Activated T-cell treated with anti-CD3 and anti-CD28 coated beads, Interleukin-2, amount 50 U/mL, for 48 hours (primary cell): Measurements from ENCODE around the gene COL4A4.
"Not testable (repeated sequence)": the region's sequence is repeated elsewhere in the genome, so short reads cannot be mapped to it uniquely, and the experiment has no call there.

Source experiments
- DNase-seq, 2 experiments: peaks; one replicate each; pipeline ENCODE4 v3.0.0-alpha.2; 2020

The COL4A4 gene

DNA sequence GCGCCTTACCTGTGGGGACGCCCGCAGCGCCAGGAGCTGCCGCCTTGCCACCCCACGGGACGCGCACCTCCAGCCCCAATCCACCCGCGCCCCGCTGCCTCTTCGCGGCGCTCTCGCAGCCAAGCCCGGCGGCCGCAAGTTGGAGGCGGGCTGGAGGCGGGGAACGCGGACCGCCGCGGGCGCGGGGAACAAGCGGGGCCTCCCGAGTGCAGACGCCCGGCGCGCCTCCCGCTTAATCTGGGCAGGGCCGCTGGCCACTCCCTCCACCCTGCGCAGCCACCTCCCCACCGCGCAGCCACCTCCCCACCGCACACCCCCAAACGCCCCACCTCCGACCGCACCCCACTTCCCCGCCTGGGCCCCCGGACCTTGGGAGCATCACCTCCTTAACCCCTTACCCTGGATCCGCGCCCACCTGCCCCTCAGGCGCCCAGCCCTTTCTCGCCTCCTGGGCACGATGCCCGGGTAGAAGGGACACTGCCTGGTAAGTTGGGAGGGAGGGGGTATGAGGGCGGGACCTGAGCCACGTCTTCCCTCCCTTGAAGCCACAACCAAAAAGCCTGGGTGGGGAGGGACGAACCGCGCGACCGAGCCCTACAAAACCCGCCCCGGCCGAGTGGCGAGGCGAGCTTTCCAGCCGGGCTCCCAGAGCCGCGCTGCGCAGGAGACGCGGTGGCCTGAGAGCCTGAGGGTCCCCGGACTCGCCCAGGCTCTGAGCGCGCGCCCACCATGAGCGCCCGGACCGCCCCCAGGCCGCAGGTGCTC, at the start of gene COL4A4, which contains the start of gene COL4A3:
TSS of gene COL4A4 (minus strand) at position 208 of the 765 bp plus-strand sequence. CDS start 16,722 bp downstream, outside the sequence.
TSS of gene COL4A3 (plus strand) at position 627 of the 765 bp plus-strand sequence. CDS start at position 730, 103 bp downstream.
- peak; percentile 19 to 34 for DNase-seq

DNA sequence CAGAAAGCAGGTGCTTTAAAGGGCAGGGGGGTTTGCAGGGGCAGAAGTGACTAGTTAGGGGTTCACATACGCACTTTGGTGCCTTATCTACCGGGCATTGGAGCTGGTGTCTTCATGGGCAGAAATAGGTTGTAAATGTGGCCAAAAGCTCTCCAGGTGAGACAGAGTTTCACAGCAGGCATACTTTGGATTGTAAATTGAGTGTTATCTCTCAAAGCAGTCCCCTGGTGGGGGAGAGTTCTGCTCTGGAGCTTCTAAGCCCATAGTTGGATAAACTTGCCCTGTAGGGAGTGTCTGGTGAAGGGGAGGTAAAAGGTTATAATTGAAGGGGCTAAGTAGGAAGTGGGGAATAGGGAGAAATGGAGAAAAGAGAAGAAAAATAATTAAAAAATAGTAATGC, 43.6 kb upstream of the COL4A4 start:
- DNase-seq, result no peak

DNA sequence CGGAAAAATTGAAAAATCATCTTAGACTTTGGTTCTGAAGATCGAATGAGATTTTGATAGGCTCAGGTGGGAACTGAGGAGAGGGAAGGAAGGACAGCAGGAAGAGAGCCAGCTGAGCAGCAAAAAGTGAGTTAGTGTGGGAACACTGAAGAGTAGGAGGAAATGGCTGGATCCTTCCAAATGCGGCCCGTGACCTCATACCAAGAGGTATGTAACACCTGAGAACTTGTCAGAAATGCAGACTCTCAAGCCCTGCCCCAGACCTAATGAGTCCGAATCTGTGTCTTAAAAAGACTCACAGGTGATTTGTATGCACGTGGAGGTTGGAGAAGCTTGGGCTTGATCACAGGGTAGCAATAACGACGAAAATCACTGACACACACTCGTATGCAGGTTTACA, 42.4 kb upstream of the COL4A4 start:
- no peak for DNase-seq

DNA sequence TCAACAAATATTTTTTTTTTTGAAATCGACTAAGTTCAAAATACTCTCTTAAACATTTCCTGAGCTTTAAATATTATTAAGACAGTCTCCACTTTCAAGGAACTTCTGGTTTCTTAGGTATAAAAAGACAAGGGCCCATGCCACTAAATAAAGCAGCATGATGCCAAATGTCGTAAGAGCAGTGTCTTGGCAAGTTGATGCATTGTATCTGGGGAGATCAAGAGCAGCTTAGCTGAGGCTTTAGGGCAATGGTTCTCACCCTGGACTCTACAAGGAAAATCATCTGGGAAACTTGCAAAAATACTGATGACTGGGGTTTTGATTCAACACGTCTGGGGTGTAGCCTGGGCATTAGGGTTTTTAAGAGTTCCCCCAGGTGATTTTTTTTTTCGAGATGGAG, 41.7 kb upstream of the COL4A4 start:
- no peak for DNase-seq

DNA sequence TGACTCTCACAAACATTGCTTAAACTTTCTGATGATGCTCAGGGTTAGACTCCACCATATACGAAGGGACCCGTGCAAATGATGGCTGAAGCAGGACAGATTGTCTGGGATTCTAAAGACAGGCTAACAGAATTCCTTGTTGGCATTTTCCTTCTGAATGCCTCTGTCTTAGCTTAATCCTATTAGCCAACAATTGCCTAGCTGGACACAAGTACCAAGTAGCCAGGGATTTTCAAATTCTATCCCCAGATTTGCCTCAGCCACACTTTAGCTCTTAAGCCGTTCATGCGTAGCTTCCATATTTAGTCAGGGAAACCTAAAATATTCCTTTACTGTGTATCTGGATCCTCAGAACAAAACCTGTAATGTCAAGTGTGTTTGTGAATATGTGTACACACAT, 40.4 kb upstream of the COL4A4 start:
- DNase-seq, result no peak

DNA sequence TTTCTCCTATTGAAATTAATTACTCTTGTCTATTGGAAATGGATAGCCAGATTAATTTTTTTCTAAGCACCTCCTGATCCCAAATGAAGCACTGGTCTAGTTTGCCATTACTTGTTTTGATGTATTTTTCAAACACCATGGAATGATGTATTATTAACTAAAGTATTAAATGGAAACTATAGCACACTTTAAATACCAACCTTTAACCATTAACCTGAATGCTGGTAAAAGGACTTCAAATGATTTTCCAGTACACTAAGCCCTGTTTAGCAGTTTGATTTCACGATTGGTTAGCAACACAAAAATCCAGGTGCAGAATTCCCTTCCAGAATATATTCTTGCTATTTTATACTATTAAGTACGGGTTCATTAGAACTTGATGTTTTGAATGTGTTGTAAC, 37.8 kb upstream of the COL4A4 start:
- DNase-seq, result no peak

DNA sequence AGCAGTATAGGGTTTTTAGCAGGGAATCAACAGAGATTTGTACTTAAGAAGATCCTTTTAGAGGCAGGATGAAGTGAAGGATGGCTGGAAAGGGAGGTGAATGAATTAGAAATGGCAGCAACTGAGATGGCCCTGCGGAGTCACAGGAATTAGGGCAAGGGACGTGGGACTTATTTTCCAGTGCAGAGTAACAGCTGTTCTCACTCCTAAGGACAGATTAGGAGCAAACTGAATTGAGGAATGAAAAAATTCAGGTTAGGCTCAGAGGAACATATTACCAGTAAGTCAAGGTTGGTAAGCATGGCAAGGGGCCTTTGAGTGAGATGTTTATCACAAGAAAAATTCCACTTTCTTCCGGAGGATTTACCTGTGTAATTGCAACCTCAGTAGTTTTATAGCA, 34.9 kb upstream of the COL4A4 start:
- DNase-seq, result no peak

DNA sequence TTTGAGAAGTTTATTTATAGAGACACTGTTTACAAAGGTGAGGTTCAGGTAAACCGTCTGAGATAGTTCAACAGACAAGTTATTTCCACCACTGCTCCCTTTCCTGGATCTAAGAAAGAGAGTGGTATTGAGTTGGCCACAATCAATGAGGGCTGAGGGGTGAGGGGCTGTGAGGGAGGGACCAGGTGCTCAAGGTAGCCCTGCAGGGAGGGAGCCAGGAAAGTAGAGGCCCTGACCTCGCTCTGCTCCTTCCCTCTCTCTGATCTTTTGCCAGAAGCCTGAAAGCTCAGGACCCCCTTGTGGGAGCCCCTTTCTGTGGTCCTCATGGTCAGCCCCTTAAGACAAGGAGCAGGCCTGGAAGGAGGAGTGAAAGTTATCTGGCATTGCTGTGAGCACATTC, 30.2 kb upstream of the COL4A4 start:
- DNase-seq, result no peak

DNA sequence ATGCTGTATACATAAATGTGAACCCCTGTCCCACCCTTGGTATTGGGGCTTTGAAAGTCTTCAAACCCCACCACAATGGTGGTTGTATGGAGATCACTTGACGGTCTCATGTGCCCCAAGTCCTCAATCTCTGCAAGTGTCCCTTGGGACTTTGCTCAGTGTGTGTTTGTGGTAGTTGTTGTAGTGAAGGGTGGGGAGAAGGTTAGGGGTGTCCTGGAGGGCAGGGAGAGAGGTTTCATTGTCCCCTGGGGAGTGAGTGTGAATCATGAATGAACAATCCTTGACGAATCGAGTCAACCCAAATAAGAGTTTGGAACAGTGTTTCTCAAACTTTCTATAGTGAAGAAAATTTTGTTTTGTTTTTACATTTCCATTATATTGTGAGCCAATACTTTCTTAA, 28.5 kb upstream of the COL4A4 start:
- no peak for DNase-seq

DNA sequence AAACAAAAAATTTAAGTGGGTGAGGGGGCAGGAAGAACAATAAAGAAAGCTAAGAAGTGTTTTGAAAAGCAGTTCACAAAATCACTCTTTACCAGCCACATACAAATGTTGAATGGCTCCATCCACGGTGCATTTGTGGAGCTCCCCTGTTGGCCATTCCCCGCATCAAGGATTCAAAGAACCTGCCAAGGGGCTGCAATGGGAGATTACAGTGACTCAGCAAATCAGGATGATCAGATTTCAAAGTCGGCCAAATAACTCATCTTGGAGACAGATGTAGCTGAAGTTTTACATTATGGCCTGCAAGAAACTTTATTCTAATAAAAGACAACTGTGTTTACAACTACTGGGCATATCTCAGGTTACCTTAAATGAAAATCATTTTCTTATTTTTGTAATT, 27.4 kb upstream of the COL4A4 start:
- no peak for DNase-seq

DNA sequence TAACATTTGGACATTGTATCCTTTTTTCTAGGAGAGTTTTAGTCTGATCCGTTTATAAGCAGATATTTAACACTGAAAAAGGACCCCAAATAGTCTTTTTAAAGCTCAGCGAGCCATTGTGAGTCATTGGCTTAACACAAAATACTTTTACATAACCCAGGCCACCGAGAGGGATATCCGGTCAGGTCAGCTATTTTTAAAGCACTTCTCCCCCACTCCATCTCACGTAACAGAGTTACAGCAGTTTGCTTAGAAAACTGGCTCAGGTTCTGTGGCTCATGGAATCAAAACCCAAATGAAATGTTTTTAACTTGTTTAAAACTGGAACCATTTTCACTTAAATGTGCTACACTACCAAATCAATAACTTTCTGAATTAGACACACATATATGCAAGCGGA, 24.3 kb upstream of the COL4A4 start:
- no peak for DNase-seq

DNA sequence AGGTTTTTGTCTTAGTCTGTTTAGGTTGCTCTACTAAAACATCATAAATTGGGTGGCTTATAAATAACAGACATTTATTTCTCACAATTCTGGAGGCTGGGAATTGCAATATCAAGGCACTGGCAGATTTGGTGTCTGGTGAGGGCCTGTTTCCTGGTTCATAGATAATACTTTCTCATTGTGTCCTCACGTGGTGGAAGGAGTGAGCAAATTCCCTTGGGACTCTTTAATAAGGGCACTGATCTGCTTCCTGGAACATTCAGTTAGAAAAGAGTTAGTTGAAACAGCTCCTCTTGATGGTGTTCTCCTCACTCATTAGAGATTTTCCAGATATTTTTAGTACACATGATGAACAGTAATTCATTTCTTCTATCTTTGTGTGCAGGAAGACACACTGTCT, 22.7 kb upstream of the COL4A4 start:
- no peak for DNase-seq

DNA sequence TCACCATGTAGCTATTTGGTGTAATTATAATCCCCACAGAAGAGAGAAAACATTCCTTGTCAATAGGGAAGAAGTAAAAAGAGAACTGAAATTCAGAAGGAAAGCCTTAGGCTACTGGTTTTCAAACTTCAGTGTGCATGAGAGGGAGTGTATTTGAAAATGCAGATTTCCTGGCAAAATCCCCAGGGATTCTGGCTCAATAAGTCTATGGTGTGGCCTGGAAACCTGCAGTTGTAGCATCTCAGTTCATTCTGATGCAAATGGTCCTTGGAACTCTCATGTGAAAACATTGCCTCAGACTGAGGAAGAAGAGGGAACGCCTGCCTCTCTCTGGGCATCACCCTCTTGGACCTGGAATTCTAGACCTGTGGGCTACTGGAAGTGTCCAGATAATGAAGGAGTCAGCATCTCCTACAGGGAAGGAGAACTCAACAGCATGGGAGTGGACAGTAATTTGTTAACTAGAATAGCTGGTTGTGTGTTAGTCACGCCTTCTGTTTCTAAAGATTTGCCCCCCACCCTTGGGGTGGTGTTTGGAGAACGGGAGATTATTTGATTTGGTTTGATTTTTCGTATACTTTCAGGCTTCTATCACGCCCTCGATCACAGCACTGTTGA, 21.7 kb upstream of the COL4A4 start:
- no peak for DNase-seq

DNA sequence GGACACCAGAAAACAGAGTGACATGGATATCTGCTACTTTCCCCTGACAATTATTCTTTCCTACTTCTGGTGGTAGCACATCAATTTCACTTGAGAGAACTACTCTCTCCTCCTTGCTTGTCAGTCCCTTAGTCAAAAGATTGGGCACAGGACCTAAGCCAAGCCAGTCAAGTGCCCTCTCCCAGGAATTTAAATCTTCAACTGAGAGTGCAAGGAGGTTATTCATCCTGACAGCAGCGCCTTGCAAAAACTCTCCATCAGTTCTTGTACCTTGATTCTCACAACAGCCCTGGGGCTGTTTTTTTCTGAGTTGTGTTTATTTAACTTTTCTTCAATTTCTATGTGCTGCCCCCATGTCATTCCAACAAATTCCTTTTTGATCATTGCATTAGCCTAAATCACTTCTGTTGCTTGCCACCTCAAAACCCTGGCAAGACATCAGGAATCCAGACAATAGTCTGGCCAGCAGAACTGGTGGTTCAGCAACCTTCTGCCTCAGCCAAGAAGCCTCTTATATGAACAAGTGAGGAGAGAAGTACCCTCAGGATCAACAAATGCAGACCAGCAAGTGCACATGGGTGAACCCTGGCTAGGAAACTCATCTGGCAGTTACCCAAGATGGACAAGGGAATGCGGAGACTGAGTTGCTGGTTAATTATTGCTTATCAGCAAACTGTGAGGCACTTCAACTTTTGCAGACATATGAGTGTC, 19.8 kb upstream of the COL4A4 start:
- DNase-seq, result no peak

DNA sequence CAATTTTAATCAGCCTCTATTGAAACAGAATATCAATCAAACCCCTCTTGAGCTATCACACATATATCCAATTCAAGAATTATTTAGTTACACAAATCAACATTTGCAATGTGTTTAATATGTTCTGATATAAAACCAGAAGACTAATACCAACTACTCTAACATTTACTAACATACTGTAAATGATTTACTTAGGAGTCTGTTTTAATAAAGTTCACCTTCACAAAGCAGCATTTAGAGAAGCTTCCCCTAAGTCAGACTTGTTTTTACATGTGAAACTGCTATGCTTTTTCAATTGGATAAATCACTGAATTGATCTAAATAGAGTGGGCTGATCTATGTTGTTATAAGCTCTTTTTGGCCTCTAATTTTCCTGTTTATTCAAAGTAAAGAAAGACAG, 18.8 kb upstream of the COL4A4 start:
- no peak for DNase-seq

DNA sequence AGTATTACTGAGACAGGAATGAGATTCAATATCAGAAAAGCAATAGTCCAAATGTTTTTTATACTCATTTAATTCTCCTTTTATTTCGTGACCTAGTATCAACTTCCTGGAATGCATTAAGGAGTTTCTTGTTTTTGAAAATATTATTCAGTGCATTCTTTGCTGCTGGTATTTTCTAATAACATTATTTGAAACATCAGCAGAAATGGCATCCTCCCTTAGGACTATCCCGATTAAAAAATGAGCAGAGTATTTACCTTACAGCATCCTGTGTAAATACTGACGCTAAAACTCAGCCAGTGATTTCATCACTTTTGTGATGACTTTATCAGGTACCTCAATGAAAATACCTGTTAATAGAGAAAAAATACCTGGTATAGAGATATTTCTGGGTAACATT, 16.8 kb upstream of the COL4A4 start:
- no peak for DNase-seq

DNA sequence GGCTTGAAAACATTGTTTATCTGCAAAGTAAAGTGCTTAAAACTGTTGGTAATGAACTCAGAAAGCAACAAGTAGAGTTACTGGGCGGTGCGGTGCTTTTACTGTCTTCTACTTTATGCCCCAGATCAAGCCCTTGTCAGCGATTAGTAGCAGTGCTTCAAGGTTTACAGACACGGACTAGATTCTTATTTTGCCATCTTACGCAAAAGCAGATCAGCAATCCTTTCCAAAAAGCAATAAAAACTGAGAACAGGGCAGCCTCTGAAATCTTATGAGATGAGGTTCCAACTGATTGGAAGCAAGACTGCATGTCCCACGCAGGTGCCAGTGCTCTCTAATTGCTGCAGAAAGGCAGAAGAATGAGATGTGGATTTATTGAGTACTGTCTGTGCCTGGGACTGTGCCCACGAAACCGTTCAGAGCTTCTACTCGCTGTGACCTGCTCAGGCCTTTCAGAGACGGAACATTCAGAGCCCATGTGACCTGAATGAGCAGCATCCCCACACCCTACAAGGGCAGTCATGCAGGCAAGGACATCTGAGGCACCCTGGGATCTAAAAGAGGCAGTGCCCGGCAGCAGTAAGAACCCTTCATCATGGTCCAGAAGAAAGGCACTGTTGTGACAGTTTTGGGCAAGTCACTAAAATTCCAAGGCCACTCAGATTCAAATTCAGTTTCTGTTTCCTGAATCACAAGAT, 16.1 kb upstream of the COL4A4 start:
- no peak for DNase-seq

DNA sequence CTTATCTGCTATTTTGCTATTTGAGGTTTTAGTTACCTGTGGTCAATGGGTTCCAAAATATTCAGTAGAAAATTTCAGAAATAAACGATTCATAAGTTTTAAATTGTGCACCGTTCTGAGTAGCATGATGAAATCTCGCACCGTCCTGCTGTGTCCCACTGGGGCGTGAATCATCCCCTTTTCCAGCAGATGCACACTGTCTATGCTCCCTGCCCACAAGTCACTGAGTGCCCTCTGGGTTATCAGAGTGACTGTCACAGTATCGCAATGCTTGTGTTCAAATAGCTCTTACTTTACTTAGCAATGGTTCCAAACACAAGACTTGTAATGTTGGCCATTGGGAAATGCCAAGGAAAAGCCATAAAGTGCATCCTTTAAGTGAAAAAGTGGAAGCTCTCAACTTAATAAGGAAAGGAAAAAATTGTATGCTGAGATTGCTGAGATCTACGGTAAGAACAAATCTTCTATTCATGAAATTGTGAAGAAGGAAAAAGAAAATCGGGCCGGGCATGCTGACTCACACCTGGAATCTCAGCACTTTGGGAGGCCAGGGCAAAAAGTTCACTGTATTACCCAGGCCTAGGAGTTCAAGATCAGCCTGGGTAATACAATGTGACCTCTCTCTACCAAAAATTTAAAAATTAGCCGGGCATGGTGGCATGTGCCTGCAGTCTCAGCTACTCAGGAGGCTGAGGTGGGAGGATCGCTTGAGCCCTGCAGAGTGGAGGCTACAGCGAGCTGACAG, 13.8 kb upstream of the COL4A4 start:
- no peak for DNase-seq

DNA sequence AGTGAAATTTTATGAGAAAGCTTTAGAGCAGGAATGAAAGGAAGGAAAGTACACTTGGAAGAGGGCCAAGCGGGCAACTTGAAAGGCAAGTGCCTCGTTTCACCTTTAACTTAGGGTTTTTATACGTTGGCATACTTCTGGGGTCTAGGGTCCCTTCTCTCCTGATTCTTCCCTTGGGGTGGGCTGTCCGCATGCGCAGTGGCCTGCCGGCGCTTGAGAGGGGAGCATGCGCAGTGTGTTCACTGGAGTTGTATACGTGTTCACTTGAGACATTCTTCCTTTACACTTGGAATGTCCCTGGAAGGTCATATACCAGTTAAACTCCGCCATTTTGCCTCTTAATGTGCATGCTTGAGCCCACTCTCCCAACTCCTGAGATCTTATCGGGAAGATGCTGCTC, 7.8 kb upstream of the COL4A4 start:
- DNase-seq, result not testable (repeated sequence)

DNA sequence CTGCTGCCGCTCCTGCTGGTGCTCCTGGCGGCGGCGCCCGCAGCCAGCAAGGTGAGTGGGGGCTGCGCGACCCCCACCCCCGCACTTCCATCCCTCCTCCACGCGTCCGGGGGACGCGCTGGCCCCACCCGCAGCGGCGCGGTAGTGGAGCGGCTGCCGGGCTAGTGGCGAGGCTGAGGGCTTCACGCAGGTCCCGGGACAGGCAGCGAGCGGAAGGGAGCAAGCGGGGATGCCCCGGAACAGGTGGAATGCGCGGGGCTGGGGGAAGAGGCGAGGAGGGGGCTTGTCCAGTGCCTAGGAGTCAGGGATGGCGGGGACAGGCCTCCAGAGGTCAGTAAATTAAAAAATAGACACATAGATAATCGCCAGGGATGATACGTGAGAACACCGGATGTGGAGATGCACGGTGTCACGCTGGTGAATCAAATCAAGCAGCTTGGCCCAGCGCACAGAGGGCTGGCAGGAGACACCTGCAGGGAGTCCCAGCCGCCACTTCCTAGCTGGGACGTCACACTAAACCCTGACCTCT, 822 bp upstream of the COL4A4 start:
- DNase-seq, result peak; percentile 46 to 54

DNA sequence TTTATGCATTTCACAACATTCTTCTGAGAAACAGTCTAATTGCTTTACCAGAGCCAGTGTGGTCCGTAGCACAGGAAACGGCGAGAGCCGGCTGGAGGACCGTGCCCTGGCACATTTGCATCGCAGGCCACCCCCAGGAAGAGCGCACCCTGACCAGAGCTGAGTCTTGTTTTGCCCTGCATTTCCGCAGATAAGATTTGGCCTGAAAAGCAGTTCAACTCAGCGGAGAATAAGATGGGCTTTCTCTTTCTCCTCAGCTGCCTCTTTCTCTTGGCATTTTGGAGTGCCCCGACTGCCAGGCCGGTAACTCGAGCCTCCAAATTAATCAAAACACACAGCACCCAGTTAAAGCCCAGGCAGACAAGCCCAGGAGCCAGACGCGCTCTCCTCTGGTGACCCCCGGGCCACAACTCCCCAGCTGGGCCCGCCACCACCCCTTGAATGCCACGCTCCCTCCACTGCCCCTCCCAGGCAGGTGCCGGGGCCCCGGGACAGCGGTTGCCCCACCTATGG, 464 bp downstream of the COL4A4 start:
- DNase-seq, result no peak

DNA sequence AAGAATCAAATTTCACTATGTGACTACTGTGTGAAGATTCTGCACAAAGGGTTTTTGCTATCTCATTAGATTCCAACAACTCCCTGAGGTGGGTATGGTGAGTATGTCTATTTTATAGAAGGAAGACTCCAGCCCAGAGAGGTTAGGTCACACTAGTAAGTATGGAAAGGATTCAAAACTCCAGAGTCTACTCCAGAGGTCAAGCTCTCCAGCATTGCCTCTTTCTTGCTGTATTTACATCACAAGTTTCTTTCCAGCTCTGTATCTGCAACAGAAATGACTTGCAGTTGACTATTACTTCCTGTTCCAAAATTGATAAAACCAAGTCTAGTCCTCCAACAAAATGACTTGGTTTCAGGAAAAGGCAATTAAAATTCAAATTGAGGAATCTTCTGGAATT, 2.1 kb downstream of the COL4A4 start:
- DNase-seq, result no peak
